Hypothalamus (tissue), 51 donors: ENCODE data around the gene P3H2.

Source experiments
- DNase-seq, 51 donors: peaks; one replicate each; lab custom pipeline; 2025; lab: John Stamatoyannopoulos, UW

P3H2 gene

DNA sequence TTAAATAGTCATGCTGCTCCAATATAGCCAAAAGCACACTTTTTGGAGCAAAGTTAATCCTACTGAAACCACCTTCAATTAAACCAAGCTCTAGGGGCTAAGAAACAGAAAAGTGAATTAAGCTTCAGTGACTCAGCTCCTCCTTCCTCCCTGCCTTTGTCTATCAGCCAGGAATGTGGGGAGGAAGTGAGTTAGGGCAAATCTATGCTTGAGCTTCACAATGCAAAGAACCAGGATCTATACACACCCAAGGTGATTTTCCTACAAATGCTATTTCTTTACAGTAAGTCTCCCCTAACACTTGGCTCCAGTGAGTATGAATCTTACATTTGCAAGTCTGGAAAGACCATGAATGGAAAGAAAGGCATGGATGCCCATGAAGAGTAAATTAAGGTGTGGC lies 212.1 kb downstream of the P3H2 start:
- no peak for DNase-seq

DNA sequence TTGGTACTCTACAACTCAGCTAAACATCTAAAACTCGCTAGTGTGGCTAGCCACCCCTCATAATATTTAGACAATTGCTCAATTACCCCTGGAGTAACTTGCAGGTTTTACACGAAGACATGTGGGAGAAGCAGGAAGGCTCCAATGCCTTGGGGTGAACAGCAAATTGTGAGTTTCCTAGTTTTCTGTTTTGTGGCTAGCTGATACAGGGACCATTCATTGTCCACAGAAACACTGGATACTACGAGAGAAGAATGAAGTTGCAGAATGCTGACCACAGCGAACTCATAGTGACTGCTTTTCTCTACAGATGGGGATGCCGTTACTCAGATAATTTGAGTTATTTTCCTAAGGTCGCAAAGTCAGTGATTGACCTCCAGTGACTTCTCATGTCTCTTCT lies 212.9 kb downstream of the P3H2 start:
- DNase-seq, result no peak
